Thoracic aorta (tissue), 2 donors: ENCODE data around the gene SLCO4A1. TPM values are rescaled to one million over a fixed set of nuclear protein-coding genes. Genes with fewer than 3 reads are reported as not detected.

Experiments used
- ATAC-seq: fragments of 150-250 bp; one replicate; pipeline ENCODE4 v1.8.0; 2017; ENCODE audit warnings: low read depth; ENCODE audit not compliant: insufficient number of reproducible peaks, low FRiP score
- DNase-seq: peaks from one replicate; pipeline ENCODE4 v3.0.0-alpha.2; 2020; ENCODE audit warnings: low spot score
- H3K27ac ChIP-seq, 2 donors: fragments of 200-600 bp; sonication (generic); 1 replicate in 1 of 2; 2 replicates in 1 of 2; pipeline ENCODE4 v1.5.1; 2016; ENCODE audit warnings: mild to moderate bottlenecking in 2 of 2, moderate library complexity in 2 of 2
- H3K27me3 ChIP-seq: fragments of 200-600 bp; sonication (generic); replicated peaks from 2 replicates; pipeline ENCODE4 v1.6.0; 2016; ENCODE audit warnings: mild to moderate bottlenecking; ENCODE audit not compliant: insufficient read depth
- H3K36me3 ChIP-seq: fragments of 200-600 bp; sonication (generic); one replicate; pipeline ENCODE4 v1.5.1; 2016
- H3K4me1 ChIP-seq, 2 donors: fragments of 200-600 bp; sonication (generic); 1 replicate in 1 of 2; 2 replicates in 1 of 2; pipeline versions ENCODE4 v1.5.1 to v1.6.0; 2016; ENCODE audit warnings: low read depth in 2 of 2, mild to moderate bottlenecking in 1 of 2; ENCODE audit not compliant: control insufficient read depth in 1 of 2
- H3K4me3 ChIP-seq: fragments of 200-600 bp; sonication (generic); 2 replicates; pipeline ENCODE4 v1.5.1; 2016; ENCODE audit warnings: mild to moderate bottlenecking
- H3K9me3 ChIP-seq: fragments of 200-600 bp; sonication (generic); 2 replicates; pipeline ENCODE4 v1.5.1; 2016
- total RNA-seq, 2 donors: library from RNA; depleted of rRNA; stranded (reverse); fragments of >200 nt; gene quantifications; one replicate each; pipeline versions ENCODE4 v1.1.0 to v1.2.3, GENCODE V29; 2016
- TF ChIP-seq, protein P1 (sequence below): fragments of 200-600 bp; sonication (generic); IDR thresholded peaks from one replicate; pipeline ENCODE4 v1.5.1; 2019; ENCODE audit warnings: antibody characterized with exemption

Gene SLCO4A1
- total RNA-seq, 2 donors from 2014 or later, result 22.1 to 26.0 TPM

DNA sequence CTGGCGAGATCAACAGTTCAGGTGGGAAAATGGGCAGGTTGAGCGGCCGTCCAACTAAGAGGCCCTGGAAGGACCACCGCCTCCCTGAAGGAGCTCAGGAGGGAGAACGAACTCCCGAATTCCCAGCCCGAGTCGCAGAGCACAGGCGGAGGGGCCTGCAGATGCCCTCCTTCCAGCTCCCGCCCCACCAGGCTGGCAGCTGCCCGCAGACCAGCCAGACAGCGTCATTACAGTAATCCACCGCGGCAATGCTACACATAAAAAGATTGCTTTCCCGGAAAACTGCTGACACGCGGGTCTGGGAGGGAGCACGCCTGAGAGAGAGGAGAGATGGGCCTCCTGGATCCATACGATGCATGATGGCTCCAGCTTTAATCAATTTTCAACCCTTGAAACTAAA lies 30.5 kb upstream of the SLCO4A1 start:
- no peaks in the 10 kb centered on the region for H3K4me1 ChIP-seq
- DNase-seq (no peak), ATAC-seq (no peak)
- H3K9me3 ChIP-seq, result no peaks in the 10 kb centered on the region
- no peaks in the 10 kb centered on the region for H3K36me3 ChIP-seq
- H3K27ac ChIP-seq, result no peak overlapping the region
- no peaks in the 10 kb centered on the region for H3K27me3 ChIP-seq
- TF ChIP-seq, protein P1, sequence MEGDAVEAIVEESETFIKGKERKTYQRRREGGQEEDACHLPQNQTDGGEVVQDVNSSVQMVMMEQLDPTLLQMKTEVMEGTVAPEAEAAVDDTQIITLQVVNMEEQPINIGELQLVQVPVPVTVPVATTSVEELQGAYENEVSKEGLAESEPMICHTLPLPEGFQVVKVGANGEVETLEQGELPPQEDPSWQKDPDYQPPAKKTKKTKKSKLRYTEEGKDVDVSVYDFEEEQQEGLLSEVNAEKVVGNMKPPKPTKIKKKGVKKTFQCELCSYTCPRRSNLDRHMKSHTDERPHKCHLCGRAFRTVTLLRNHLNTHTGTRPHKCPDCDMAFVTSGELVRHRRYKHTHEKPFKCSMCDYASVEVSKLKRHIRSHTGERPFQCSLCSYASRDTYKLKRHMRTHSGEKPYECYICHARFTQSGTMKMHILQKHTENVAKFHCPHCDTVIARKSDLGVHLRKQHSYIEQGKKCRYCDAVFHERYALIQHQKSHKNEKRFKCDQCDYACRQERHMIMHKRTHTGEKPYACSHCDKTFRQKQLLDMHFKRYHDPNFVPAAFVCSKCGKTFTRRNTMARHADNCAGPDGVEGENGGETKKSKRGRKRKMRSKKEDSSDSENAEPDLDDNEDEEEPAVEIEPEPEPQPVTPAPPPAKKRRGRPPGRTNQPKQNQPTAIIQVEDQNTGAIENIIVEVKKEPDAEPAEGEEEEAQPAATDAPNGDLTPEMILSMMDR, result no peak
- H3K4me3 ChIP-seq, result no peak overlapping the region

DNA sequence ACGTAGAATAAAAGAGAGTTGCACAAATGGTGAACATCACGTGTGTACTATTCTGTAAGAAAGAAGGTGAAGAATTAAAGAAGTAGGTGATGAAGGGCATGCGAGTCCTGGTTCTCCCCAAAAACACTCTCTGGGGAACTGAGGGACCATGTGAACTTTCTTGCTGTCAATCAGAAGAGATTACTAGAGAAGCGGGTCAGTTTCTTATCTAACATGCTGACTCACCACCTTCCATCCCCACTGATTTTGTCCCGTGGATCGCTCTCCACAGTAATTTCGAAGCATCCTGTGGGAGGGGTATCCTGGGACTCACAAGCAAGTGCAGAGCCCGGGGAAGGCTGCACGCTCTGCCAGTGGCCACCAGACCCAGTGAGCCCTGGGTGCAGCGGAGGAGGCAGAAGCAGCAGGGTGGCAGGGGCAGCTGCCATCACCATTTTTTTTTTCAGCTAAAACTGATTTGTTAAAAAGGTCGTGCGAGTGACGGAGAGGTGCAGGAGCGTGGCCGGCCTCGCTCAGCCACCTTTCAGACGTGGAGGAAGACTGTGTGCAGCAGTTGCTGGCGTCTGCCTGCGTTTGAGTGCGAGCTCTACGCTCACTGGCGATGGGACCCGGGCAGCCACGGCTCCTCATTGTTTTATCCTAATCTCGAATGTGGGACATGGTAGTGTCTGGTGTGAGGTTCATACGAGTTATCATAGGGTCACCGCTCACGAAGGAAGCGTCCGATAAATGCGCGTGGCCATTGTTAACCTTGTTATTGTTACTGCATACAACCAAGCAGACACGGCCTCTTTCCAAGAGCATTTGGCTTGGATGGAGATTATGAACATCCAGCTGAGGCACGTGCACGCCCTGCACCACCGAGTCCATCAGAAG lies 28.0 kb upstream of the SLCO4A1 start:
- H3K27me3 ChIP-seq, result no peaks in the 10 kb centered on the region

DNA sequence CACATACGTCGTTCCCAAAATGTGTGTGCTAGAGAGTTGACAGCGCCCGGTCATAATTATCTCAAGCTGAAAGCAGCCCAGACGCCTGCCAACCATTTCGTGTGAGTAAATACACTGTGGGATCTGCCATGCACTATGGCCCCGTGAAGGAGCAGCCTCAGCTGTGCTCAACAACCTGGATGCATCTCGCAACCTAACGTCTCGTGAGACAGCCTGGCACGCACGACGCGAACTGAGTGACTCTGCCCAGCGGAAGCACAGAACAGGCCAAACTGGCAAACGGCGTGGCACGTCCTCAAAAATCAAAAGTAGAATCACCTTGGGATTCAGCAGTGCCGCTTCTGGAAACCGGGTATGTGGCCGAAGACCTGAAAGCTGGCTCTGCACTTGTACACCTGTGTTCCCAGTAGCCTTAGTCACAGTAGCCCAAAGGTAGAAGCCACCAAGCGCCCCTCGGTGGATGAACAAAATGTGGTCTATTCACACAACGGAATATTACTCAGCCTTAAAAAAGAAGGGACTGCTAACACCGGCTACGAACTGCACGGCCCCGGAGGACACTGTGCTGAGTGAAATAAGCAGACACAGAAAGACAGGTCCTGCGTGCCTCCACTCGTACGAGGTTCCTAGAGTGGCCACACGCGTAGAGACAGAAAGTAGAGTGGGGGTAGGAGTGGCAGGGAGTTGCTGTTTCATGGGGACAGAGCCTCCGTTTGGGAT lies 27.2 kb upstream of the SLCO4A1 start:
- ATAC-seq (no peak), DNase-seq (no peak)
- H3K27ac ChIP-seq, result no peak overlapping the region
- no peak overlapping the region for H3K4me3 ChIP-seq
- peaks cover 0 to 6% of the 10 kb centered on the region in 2 donors for H3K4me1 ChIP-seq
- TF ChIP-seq, protein P1, result no peak
- no peaks in the 10 kb centered on the region for H3K36me3 ChIP-seq
- no peaks in the 10 kb centered on the region for H3K9me3 ChIP-seq
- H3K27me3 ChIP-seq, result no peaks in the 10 kb centered on the region

More for the DNA sequence above, 28.0 kb upstream of the SLCO4A1 start:
- DNase-seq (no peak), ATAC-seq (no peak)
- TF ChIP-seq, protein P1, result no peak
- no peak overlapping the region for H3K4me3 ChIP-seq
- H3K9me3 ChIP-seq, result no peaks in the 10 kb centered on the region
- H3K36me3 ChIP-seq, result no peaks in the 10 kb centered on the region
- peaks cover 0 to 6% of the 10 kb centered on the region in 2 donors for H3K4me1 ChIP-seq
- no peak overlapping the region for H3K27ac ChIP-seq

DNA sequence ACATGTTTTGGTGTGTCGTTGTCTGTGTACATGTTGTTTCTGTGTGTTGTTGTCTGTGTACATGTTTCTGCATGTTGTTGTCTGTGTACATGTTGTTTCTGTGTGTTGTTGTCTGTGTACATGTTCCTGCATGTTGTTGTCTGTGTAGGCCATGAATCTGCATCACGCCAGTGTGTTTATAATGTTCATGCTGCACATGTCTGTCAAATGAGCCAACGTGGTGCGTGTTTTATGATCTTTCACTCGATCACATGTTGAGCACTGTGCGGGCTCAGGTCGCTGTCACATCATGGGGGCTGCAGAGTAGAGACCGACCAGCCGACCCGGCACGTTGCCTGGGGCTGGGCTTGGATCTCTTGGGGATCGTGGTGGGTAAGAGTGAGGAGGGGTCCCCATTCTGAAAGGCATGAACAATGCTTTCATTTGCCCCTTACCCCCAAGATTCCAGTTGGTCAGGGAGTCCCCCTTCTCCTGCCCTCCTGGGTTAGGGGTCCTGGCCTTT lies 26.5 kb upstream of the SLCO4A1 start:
- H3K4me1 ChIP-seq, result peaks cover 0 to 6% of the 10 kb centered on the region in 2 donors
- H3K4me3 ChIP-seq, result no peak overlapping the region
- ATAC-seq, result no peak

More for the DNA sequence above, 26.5 kb upstream of the SLCO4A1 start:
- no peaks in the 10 kb centered on the region for H3K9me3 ChIP-seq
- H3K27ac ChIP-seq, result no peak overlapping the region
- H3K36me3 ChIP-seq, result no peaks in the 10 kb centered on the region
- DNase-seq, result no peak
- no peaks in the 10 kb centered on the region for H3K27me3 ChIP-seq
- TF ChIP-seq, protein P1, result no peak
